ENCODE data around the gene RHBDF1. TPM values are rescaled to one million over a fixed set of nuclear protein-coding genes. Genes with fewer than 3 reads are reported as not detected.
A peak's percentile ranks its signal among the peaks of the same experiment; 100 is the strongest.

Gene RHBDF1
- total and polyA plus RNA-seq, 9 of the 15 experiments (the other 6 are each of a cell fraction or from before 2014, with no cell fraction given), result 1.0 to 8.2 (median 4.2) TPM

- peak; percentile 92 for TF ChIP-seq RB1 (IDR thresholded peaks at IDR 0.05; ENCODE audit: low read depth)
- TF ChIP-seq L3MBTL2 (IDR thresholded peaks at IDR 0.05), result 0 out of 2 replicates have a peak, but pooled peaks have one; percentile 16
- peak; percentile 62; the same call in 1 of the 2 replicates for TF ChIP-seq ARID2 (IDR thresholded peaks at IDR 0.05)
- no peak for TF ChIP-seq CBFA2T3 (IDR thresholded peaks at IDR 0.05)
- TF ChIP-seq ZNF740 (CRISPR knock-in tag; IDR thresholded peaks at IDR 0.05), result no peak
- TF ChIP-seq ZNF740 (tag; IDR thresholded peaks at IDR 0.05), result no peak
- peak; percentile 29; the same call in 1 of the 2 replicates for TF ChIP-seq SMARCA4 (IDR thresholded peaks at IDR 0.05)
Observed at GRCh38 chr16:72561-73548, at the start of gene RHBDF1 (continued).

GRCh38 chr16:120756-121155 lies 48.3 kb upstream of the RHBDF1 start:
- H3K36me3 ChIP-seq (ENCODE audit: control insufficient read depth, insufficient read depth, low read length), result peaks cover 63% of the 10 kb centered on the region
- in situ Hi-C loops (cut with MboI) (no loop called here), intact Hi-C loops (cut with micrococcal nuclease) (no loop called here)
- POLR2A ChIA-PET, result no interaction called here
- peak overlapping the region; percentile 23 to 45; a peak in 3 of 4 replicates for H3K9ac ChIP-seq (ENCODE audit: insufficient read depth in 1 of 2, low read depth in 2 of 2, low read length in 2 of 2)
- no peak overlapping the region for H2AFZ ChIP-seq (ENCODE audit: low read depth, low read length)
- peaks cover 43% of the 10 kb centered on the region for H3K79me2 ChIP-seq (ENCODE audit: control insufficient read depth, insufficient read depth, low read length)
- FAIRE-seq (no peak), ATAC-seq (no peak), DNase-seq (ENCODE audit: extremely low read depth in 1 of 4, low spot score in 3 of 4) (no peak)
- no TSS peak for BruUV-seq (replicated peaks)
- no peak overlapping the region for H3K4me3 ChIP-seq
- peak overlapping the region; percentile 71 for H3K27ac ChIP-seq (ENCODE audit: extremely low read depth, low read depth, low read length)
- peaks cover 54 to 68% of the 10 kb centered on the region in 2 experiments for H3K4me1 ChIP-seq (replicated peaks in 1 of 2; ENCODE audit: control insufficient read depth in 2 of 2, insufficient read depth in 2 of 2, low read length in 2 of 2)
- no peak for TF ChIP-seq DACH1 (IDR thresholded peaks at IDR 0.05; ENCODE audit: partially characterized antibody)
- peak; percentile 6; the same call in 1 of the 2 replicates for TF ChIP-seq ZNF316 (IDR thresholded peaks at IDR 0.05)
- TF ChIP-seq STAT6 (CRISPR knock-in tag; IDR thresholded peaks at IDR 0.05), result peak; percentile 14; the same call in 1 of the 2 replicates
- TF ChIP-seq SIRT6 (IDR thresholded peaks at IDR 0.05; ENCODE audit: low read depth, low read length), result no peak
- no peaks in the 10 kb centered on the region for H3K27me3 ChIP-seq (ENCODE audit: control insufficient read depth in 2 of 2, insufficient read depth in 2 of 2, low read length in 2 of 2)
- H3K9me3 ChIP-seq (replicated peaks; ENCODE audit: control insufficient read depth, insufficient read depth, low read depth, low read length), result no peaks in the 10 kb centered on the region
- WGBS (ENCODE audit: insufficient coverage, low coverage, missing lambda C conversion rate), result 89% methylated on average over 2 of the region's 2 CpGs
- peak overlapping the region; percentile 66 for H3K4me2 ChIP-seq (ENCODE audit: insufficient read depth, low read length)
- H3K9me1 ChIP-seq (ENCODE audit: control insufficient read depth, insufficient read depth, low read length), result no peaks in the 10 kb centered on the region
- H4K20me1 ChIP-seq (replicated peaks; ENCODE audit: control insufficient read depth, insufficient read depth, low read length), result no peaks in the 10 kb centered on the region
- CTCF ChIA-PET (ENCODE audit: low intra/inter-chr PET ratio), result interaction anchor here (1.1 kb wide), 1 partner anchor 9 kb away, joined by 3 read pairs; no protein-coding TSS in a partner anchor
